Duodenal mucosa (tissue), 2 donors: ENCODE data around the gene CCNT2.
"Not testable (repeated sequence)": the region's sequence is repeated elsewhere in the genome, so short reads cannot be mapped to it uniquely, and the experiment has no call there.

ENCODE experiments used
- H3K27ac ChIP-seq: one replicate; pipeline ENCODE4 v1.7.0; 2013; ENCODE audit warnings: low read depth, low read length
- H3K27me3 ChIP-seq, 2 donors: one replicate each; pipeline ENCODE4 v1.7.0; 2013; ENCODE audit warnings: low read length in 2 of 2, control low read depth in 1 of 2; ENCODE audit not compliant: insufficient read depth in 2 of 2, control insufficient read depth in 1 of 2
- H3K36me3 ChIP-seq, 2 donors: one replicate each; pipeline ENCODE4 v1.7.0; 2013; ENCODE audit warnings: low read length in 2 of 2, control low read depth in 1 of 2; ENCODE audit not compliant: insufficient read depth in 2 of 2, control insufficient read depth in 1 of 2
- H3K4me1 ChIP-seq, 2 donors: one replicate each; pipeline ENCODE4 v1.7.0; 2013; ENCODE audit warnings: low read length in 2 of 2, control low read depth in 1 of 2; ENCODE audit not compliant: insufficient read depth in 2 of 2, control insufficient read depth in 1 of 2
- H3K4me3 ChIP-seq, 2 donors: one replicate each; pipeline ENCODE4 v1.7.0; 2013; ENCODE audit warnings: low read length in 2 of 2, low read depth in 1 of 2
- H3K9ac ChIP-seq, 2 donors: one replicate each; pipeline ENCODE4 v1.7.0; 2013; ENCODE audit warnings: low read length in 2 of 2, low read depth in 1 of 2
- H3K9me3 ChIP-seq, 2 donors: one replicate each; pipeline ENCODE4 v1.7.0; 2013; ENCODE audit warnings: low read length in 2 of 2, control low read depth in 1 of 2; ENCODE audit not compliant: control insufficient read depth in 1 of 2

Gene CCNT2

DNA sequence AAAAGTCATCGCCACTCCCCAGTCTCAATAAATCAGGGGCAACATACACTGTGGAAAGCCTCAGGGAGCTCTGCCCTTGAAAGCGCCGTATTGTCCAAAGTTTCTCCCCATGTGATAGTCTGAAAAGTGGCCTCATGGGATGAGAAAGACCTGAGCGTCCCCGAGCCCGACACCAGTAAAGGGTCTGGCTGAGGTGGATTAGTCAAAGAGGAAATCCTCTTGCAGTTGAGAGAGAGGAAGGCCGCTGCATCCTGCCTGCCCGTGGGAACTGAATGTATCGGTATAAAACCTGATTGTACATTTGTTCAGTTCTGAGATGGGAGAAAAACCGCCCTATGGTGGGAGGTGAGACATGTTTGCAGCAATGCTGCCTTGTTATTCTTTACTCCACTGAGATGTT lies 48.5 kb downstream of the CCNT2 start:
- H3K27me3 ChIP-seq: not testable (repeated sequence)

DNA sequence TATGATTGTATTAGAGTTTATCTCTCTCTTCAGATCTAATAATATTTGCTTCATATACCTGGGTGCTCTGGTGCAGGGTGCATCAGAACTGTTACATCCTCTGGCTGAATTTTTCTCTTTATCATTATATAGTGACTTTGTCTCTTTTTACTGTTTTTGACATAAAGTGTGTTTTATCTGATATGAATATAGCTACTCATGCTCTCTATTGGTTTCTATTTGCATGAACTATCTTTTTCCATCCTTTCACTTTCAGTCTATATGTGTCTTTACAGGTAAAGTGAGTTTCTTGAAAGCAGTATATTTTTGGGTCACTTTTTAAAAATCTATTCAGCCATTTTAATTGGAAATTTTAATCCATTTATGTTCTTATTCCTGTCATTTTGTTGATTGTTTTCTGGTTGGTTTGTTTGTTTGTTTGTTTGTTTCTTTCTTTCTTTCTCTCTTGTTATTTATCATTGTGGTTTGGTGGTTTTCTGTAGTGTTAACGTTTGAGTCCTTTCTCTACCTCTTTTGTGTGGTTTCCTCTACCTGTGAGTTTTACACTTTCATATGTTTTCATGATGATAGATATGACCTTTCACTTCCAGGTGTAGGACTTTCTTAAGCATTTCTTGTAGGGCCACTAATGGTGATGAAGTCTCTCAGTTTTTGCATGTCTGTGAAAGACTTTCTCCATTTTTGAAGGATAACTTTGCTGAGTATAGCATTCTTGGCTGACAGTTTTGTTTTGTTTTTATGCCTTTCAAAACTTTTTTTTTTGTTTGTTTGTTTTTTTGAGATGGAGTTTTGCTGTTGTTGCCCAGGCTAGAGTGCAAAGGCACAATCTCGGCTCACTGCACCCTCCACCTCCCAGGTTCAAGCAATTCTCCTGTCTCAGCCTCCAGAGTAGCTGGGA lies 54.9 kb downstream of the CCNT2 start:
- Histone ChIP-seq H3K27me3 (no peaks in the 10 kb centered on the region), H3K9me3 (peaks cover 7% of the 10 kb centered on the region in 2 donors), H3K4me3 (no peak overlapping the region), H3K4me1 (no peaks in the 10 kb centered on the region), H3K27ac (no peak overlapping the region), H3K9ac (no peak overlapping the region), H3K36me3 (no peaks in the 10 kb centered on the region)

More for the DNA sequence above, 48.5 kb downstream of the CCNT2 start:
- H3K4me1 ChIP-seq, H3K9me3 ChIP-seq, H3K27ac ChIP-seq, H3K4me3 ChIP-seq, H3K36me3 ChIP-seq, H3K9ac ChIP-seq: not testable (repeated sequence)

DNA sequence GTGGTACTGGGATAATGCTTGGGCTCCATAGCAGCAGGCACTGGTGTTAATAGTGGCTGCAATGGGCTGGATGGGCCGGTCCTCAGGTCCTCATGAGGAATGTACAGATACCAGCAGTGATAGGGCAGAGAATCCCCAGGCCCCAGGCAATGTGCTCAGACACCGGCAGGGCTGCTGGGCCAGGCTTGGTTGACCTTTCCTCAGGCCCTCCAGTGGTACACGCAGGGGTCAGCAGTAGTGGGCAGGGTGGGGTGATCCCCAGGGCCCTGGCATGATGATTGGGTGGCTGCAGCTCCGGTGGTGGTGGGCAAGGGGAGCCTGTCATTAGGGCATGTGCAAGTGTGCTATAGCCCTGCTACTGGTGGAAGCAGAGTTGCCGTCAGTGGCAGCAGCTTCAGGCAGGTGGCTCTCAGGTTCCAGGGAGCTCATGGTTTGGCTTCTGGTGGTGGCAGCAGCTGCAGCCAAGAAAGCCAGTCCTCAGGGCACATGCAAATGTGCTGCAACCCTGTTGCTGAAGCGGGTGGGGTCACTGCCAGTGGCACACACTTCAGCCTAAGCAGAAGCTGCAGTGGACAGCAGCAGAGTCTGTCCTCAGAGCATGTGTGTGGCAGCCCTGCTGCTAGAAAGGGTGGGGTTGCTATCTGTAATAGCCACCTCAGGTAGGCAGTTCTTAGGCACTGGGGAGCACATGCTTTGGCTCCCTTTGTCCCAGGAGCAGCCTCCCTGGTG lies 56.8 kb downstream of the CCNT2 start:
- Histone ChIP-seq H3K27me3 (no peaks in the 10 kb centered on the region), H3K9me3 (peaks cover 3 to 7% of the 10 kb centered on the region in 2 donors), H3K4me3 (peak overlapping the region in 1 of 2 donors; percentile 14), H3K9ac (no peak overlapping the region), H3K36me3 (no peaks in the 10 kb centered on the region), H3K4me1 (no peaks in the 10 kb centered on the region), H3K27ac (no peak overlapping the region)

DNA sequence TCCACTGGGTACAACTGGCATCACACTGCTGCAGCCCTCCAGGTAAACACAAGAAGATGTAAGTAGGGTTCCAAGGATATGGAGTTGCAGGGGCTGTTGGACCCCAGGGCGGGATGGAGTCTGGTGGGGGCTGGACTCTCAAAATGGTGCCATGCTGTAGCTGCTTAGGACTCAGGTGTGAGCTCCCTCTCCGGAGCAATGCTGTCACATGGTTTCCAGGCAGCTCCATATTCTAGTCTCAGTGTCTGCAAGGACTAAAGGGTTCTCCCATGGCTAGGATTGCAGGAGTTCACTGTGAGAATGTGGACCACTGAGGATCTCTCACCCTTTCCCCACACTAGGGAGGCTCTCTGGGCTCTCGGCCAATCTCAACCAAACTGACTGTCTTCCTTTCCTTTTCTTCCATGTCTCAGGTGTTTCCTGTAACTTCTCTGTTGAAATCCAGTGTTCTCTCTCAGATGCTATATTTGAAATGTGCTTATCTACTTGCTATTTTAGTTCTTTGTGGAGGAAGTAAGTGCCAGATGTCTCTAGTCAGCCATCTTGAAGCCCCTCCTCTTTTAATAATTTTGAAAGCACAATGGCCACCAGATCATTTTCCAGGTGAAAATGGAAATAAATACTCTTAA lies 57.6 kb downstream of the CCNT2 start:
- Histone ChIP-seq H3K4me1 (no peaks in the 10 kb centered on the region), H3K36me3 (no peaks in the 10 kb centered on the region), H3K27me3 (no peaks in the 10 kb centered on the region), H3K4me3 (peak overlapping the region in 1 of 2 donors; percentile 14), H3K9ac (no peak overlapping the region), H3K27ac (no peak overlapping the region), H3K9me3 (peaks cover 3 to 7% of the 10 kb centered on the region in 2 donors)

DNA sequence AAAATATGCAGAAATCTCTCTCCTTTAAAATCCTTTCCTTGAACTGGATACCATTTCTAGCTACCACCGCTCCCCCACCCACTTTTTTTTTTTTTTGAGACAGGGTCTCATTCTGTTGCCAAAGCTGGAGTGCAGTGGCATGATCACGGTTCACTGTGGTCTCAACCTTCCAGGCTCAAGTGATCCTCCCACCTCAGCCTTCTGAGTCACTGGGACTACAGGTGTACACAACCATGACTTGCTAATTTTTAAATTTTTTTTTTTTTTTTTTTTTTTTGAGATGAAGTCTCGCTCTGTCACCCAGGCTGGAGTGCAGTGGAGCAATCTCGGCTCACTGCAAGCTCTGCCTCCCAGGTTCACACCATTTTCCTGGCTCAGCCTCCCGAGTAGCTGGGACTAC lies 58.5 kb downstream of the CCNT2 start:
- H3K27ac ChIP-seq, H3K4me3 ChIP-seq, H3K4me1 ChIP-seq, H3K36me3 ChIP-seq, H3K9me3 ChIP-seq, H3K9ac ChIP-seq, H3K27me3 ChIP-seq: not testable (repeated sequence)

DNA sequence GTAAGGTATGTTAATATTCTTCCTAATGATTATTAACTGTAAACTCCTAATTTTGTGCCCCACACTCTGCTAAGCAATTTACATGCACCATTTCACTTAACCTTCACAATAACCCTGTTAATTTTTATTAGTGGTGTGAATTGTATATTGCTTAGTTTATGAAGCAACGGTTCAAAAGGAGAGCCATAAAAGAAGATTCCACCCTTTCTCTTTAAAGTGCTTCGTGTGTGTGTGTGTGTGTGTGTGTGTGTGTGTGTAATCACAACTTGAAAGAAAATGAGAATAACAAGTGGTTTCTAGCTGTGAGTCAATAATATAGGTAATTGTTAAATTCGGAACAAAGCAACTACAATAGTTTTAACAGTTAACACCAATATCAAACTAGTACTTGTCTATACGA lies 60.6 kb downstream of the CCNT2 start:
- no peaks in the 10 kb centered on the region for H3K36me3 ChIP-seq
- H3K27ac ChIP-seq: no peak overlapping the region
- H3K9ac ChIP-seq: no peak overlapping the region
- H3K4me3 ChIP-seq: no peak overlapping the region
- H3K4me1 ChIP-seq: no peaks in the 10 kb centered on the region
- peaks cover 0 to 1% of the 10 kb centered on the region in 2 donors for H3K9me3 ChIP-seq
- H3K27me3 ChIP-seq: no peaks in the 10 kb centered on the region

DNA sequence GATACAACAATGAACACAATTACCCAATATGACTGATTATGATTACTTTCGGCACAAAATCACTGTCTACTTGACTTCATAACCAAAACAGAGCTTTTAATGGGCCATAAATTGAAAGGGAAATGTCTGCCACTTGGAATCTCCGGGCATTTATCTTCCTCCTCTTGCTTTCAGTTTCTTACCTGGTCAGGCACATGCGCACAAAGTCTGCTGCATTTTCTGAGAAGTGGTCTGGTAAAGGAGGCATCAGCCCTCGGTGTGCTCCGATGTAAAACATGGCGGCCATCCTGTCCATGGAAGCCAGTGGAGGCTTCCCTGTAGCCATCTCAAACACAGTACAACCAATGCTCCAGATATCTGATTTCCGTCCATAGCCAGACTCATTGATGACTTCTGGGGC lies 62.0 kb downstream of the CCNT2 start:
- no peaks in the 10 kb centered on the region for H3K27me3 ChIP-seq
- H3K4me3 ChIP-seq: no peak overlapping the region
- no peaks in the 10 kb centered on the region for H3K9me3 ChIP-seq
- H3K36me3 ChIP-seq: no peaks in the 10 kb centered on the region
- no peak overlapping the region for H3K9ac ChIP-seq
- H3K27ac ChIP-seq: no peak overlapping the region
- H3K4me1 ChIP-seq: no peaks in the 10 kb centered on the region

DNA sequence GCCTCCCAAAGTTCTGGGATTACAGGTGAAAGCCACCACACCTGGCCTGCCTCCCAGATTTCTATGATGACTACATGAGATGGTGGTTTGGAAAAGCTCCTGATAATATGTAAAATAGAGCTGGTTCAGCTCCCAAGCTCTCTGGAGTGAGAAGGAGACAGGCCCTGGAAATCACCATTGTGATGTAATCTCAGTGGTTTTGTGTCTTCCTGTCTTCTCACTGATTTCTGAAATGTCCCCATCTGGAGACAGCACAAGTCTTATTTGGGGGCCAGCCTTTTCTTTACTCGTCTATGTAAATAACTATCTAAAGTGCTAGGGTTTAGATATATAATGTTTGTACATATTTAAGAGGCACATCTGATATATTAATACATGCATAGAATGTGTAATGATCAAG lies 64.0 kb downstream of the CCNT2 start:
- H3K9me3 ChIP-seq: no peaks in the 10 kb centered on the region
- no peaks in the 10 kb centered on the region for H3K27me3 ChIP-seq
- H3K4me3 ChIP-seq: no peak overlapping the region
- no peaks in the 10 kb centered on the region for H3K36me3 ChIP-seq
- H3K4me1 ChIP-seq: no peaks in the 10 kb centered on the region
- H3K27ac ChIP-seq: no peak overlapping the region
- no peak overlapping the region for H3K9ac ChIP-seq

DNA sequence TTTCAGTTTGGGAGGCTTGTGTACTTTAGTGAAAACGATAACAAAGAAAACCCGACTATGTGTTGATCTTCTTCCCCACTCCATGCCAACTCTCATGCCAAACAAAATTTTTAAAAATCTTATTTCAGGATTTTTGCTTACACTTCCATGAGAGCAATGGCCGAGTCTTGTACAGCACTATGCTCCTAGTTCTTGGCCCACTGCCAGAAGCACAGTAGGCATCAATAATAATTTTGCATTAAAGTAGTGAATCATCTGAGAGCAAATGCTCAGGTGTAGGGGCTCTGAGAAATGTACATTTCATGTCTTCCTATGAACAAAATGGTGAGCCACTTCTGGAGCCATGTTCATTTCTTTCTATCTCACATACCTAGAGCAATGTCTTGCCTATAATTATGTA lies 66.4 kb downstream of the CCNT2 start:
- Histone ChIP-seq H3K27ac (no peak overlapping the region), H3K9me3 (no peaks in the 10 kb centered on the region), H3K4me1 (no peaks in the 10 kb centered on the region), H3K36me3 (no peaks in the 10 kb centered on the region), H3K27me3 (no peaks in the 10 kb centered on the region), H3K9ac (no peak overlapping the region), H3K4me3 (no peak overlapping the region)

DNA sequence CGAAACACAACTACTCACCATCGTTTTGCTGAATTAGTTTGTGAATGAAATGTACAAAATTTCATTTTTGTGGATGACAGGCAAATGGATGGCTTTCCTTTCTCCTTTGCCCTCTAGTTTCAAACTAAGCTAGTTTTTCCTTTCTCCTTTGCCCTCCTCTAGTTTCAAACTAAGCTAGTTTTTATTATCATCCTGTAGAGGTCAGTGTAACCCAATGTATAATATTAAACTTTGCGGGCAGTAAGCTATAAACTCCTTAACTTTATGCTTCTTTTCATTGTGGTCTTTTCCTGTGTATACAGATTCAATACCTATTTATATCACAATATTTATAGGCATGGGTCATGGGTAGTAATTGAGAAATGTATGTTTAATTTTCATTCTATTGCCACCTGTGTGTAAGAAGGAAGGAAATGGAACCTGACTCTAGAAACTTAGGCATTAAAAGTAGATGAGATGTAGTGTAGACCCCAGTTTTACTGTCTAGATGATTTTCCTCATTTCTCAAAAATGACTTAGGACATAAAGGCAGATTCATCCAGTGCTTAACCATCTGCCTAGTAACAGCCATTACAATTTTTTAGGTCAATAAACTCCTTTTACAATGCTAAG lies 70.5 kb downstream of the CCNT2 start:
- no peak overlapping the region for H3K4me3 ChIP-seq
- H3K27ac ChIP-seq: no peak overlapping the region
- H3K27me3 ChIP-seq: no peaks in the 10 kb centered on the region
- H3K9me3 ChIP-seq: no peaks in the 10 kb centered on the region
- no peaks in the 10 kb centered on the region for H3K36me3 ChIP-seq
- no peaks in the 10 kb centered on the region for H3K4me1 ChIP-seq
- H3K9ac ChIP-seq: no peak overlapping the region
